Esophagus squamous epithelium (tissue), 4 donors: Measurements from ENCODE around the gene RNF151.

Experiments used
- CTCF ChIP-seq, 6 experiments: fragments of 450-650 bp in 4 of 6; fragments of 200-600 bp in 2 of 6; sonication (generic) in 2 of 6; IDR thresholded peaks; one replicate each; pipeline ENCODE4 v1.5.1; 2016 to 2019; ENCODE audit warnings: antibody characterized with exemption in 6 of 6, mild to moderate bottlenecking in 4 of 6, moderate library complexity in 4 of 6
- POLR2A ChIP-seq, 4 donors: fragments of 450-650 bp; IDR thresholded peaks; one replicate each; pipeline ENCODE4 v1.6.1; 2017; ENCODE audit warnings: antibody characterized with exemption in 4 of 4, mild to moderate bottlenecking in 4 of 4, moderate library complexity in 3 of 4

GRCh38 chr16:1946495-1947368 lies 19.9 kb upstream of the RNF151 start:
- no peak for TF ChIP-seq CTCF (IDR thresholded peaks at IDR 0.05)
- no peak for TF ChIP-seq POLR2A (IDR thresholded peaks at IDR 0.05)
